Colonic mucosa (tissue), 4 donors: ENCODE measurements around the gene RPL12. TPM values are rescaled to one million over a fixed set of nuclear protein-coding genes. Genes with fewer than 3 reads are reported as not detected.
"Not testable (repeated sequence)": the region's sequence is repeated elsewhere in the genome, so short reads cannot be mapped to it uniquely, and the experiment has no call there.

ENCODE experiments used
- DNase-seq: peaks from one replicate; pipeline ENCODE4 v3.0.0-alpha.2; 2020
- H3K27ac ChIP-seq: fragments of 200-600 bp; one replicate; pipeline ENCODE4 v1.8.0; 2021
- H3K27me3 ChIP-seq: fragments of 200-600 bp; one replicate; pipeline ENCODE4 v1.8.0; 2021
- H3K36me3 ChIP-seq: fragments of 200-600 bp; one replicate; pipeline ENCODE4 v1.8.0; 2021
- H3K4me1 ChIP-seq: fragments of 200-600 bp; one replicate; pipeline ENCODE4 v1.8.0; 2021; ENCODE audit warnings: mild to moderate bottlenecking
- H3K4me3 ChIP-seq: fragments of 200-600 bp; one replicate; pipeline ENCODE4 v1.8.0; 2021
- H3K9ac ChIP-seq, 2 donors: one replicate each; pipeline ENCODE4 v1.7.0; 2013; ENCODE audit warnings: control low read depth in 2 of 2, low read depth in 2 of 2, low read length in 2 of 2
- H3K9me3 ChIP-seq: fragments of 200-600 bp; one replicate; pipeline ENCODE4 v1.8.0; 2021
- intact Hi-C: fragments of 100-400 bp; cut with DNase I; formaldehyde crosslinking; loops from one replicate; pipeline ENCODE4 v1.14.1; 2022
- total RNA-seq, 2 donors: library from RNA; stranded (reverse); fragmentation: NEBNext Ultra II Directional in 1 of 2; extraction: Animal tissue kit (Norgen Biotek cat#: 25700) in 1 of 2; gene quantifications; one replicate each; pipeline ENCODE4 v1.2.1, GENCODE V29; 2021
- TF ChIP-seq, protein P1 (sequence below): fragments of 200-600 bp; IDR thresholded peaks from one replicate; pipeline ENCODE4 v1.8.0; 2022; ENCODE audit warnings: antibody characterized with exemption, mild to moderate bottlenecking
- donor health status: healthy.
- donor health status: DM: no; HTN: no; CAD: no.
- donor health status: DM: no; HTN: no; CAD: no.

RPL12 gene
- total RNA-seq, 2 donors from 2014 or later: 916 to 973 TPM

DNA sequence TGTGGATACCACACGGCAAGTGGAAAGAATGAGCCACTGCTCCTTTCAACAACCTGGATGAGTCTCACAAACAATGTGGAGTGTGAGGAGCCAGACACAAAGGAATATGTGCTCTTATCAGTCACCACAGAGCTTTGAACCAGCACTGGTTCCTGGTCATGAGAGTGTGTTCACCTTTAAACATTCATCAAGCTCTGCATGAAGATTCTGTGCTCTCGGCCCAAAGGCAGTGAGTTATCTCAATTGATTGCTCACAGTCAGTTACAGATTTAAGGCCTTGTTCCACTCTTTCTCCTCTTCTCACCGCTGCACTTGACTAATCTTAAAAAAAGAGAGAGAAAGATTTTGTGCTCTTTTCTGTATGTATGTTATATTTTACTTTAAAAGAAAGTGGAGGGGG lies 19.5 kb upstream of the RPL12 start:
- DNase-seq: no peak
- intact Hi-C loops: no loop called here
- Histone ChIP-seq H3K27me3 (no peaks in the 10 kb centered on the region), H3K4me3 (no peak overlapping the region), H3K27ac (no peak overlapping the region), H3K9me3 (no peaks in the 10 kb centered on the region), H3K36me3 (no peaks in the 10 kb centered on the region), H3K4me1 (no peaks in the 10 kb centered on the region), H3K9ac (no peak overlapping the region)
- TF ChIP-seq, protein P1, sequence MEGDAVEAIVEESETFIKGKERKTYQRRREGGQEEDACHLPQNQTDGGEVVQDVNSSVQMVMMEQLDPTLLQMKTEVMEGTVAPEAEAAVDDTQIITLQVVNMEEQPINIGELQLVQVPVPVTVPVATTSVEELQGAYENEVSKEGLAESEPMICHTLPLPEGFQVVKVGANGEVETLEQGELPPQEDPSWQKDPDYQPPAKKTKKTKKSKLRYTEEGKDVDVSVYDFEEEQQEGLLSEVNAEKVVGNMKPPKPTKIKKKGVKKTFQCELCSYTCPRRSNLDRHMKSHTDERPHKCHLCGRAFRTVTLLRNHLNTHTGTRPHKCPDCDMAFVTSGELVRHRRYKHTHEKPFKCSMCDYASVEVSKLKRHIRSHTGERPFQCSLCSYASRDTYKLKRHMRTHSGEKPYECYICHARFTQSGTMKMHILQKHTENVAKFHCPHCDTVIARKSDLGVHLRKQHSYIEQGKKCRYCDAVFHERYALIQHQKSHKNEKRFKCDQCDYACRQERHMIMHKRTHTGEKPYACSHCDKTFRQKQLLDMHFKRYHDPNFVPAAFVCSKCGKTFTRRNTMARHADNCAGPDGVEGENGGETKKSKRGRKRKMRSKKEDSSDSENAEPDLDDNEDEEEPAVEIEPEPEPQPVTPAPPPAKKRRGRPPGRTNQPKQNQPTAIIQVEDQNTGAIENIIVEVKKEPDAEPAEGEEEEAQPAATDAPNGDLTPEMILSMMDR: no peak

DNA sequence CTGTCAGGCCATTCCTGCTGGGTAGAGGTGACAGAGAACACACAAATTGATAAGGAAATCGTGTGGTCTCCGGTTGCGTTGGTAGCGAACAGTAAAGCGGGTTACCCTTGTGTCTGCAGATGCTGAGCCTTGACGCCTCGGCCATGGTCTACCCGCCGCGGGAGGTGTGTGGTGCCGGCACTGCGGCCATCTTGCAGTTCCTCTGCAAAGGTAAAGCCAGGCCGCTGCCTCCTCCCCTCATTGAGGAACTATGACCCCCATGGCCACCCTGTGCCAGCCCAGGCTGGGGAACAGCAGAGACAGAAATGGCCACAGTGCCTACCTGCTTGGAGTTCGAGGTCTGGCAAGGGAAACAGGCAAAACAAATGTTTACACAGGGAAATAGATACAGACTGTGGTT lies 16.4 kb upstream of the RPL12 start:
- TF ChIP-seq, protein P1: no peak
- intact Hi-C loops: no loop called here
- no peaks in the 10 kb centered on the region for H3K36me3 ChIP-seq

GRCh38 chr9:127466407-127466917 lies 15.3 kb upstream of the RPL12 start:
- H3K27me3 ChIP-seq, H3K4me1 ChIP-seq, DNase-seq, H3K36me3 ChIP-seq, H3K4me3 ChIP-seq, intact Hi-C loops, H3K27ac ChIP-seq, H3K9me3 ChIP-seq, H3K9ac ChIP-seq: not testable (repeated sequence)

More for the DNA sequence above, 16.4 kb upstream of the RPL12 start:
- no peaks in the 10 kb centered on the region for H3K4me1 ChIP-seq
- no peak overlapping the region for H3K4me3 ChIP-seq
- H3K9ac ChIP-seq: no peak overlapping the region
- H3K27me3 ChIP-seq: no peaks in the 10 kb centered on the region
- no peaks in the 10 kb centered on the region for H3K9me3 ChIP-seq
- H3K27ac ChIP-seq: no peak overlapping the region
- no peak for DNase-seq

GRCh38 chr9:127463911-127464310 lies 12.7 kb upstream of the RPL12 start:
- TF ChIP-seq, protein P1: no peak
- Histone ChIP-seq H3K9ac (no peak overlapping the region), H3K4me3 (no peak overlapping the region), H3K4me1 (no peaks in the 10 kb centered on the region), H3K9me3 (no peaks in the 10 kb centered on the region), H3K27me3 (no peaks in the 10 kb centered on the region), H3K27ac (no peak overlapping the region), H3K36me3 (peaks cover 11% of the 10 kb centered on the region)
- intact Hi-C loops: no loop called here
- no peak for DNase-seq

GRCh38 chr9:127463382-127463781 lies 12.2 kb upstream of the RPL12 start:
- Histone ChIP-seq H3K27me3 (no peaks in the 10 kb centered on the region), H3K4me3 (no peak overlapping the region), H3K36me3 (peaks cover 12% of the 10 kb centered on the region), H3K27ac (no peak overlapping the region), H3K9ac (no peak overlapping the region), H3K4me1 (no peaks in the 10 kb centered on the region), H3K9me3 (no peaks in the 10 kb centered on the region)
- TF ChIP-seq, protein P1: no peak
- DNase-seq: no peak
- intact Hi-C loops: no loop called here

DNA sequence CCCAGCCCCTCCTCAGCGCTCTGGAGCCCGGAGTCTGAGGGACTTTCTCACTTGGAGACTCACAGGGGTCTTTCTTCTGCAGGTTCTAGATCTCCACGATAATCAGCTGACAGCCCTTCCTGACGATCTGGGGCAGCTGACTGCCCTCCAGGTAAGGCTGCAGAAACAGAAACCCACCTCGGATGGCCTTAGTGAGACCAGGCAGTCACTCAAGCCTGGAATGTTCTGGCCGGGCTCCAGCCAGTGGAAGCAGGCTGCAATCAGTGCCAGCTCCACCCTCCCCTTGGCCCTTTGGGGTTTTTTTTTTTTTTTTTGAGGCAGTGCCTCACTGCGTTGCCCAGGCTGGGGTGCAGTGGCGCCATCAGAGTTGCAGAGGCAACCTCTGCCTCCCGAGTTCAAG lies 7.7 kb upstream of the RPL12 start:
- intact Hi-C loops: no loop called here
- Histone ChIP-seq H3K27me3 (no peaks in the 10 kb centered on the region), H3K4me3 (no peak overlapping the region), H3K4me1 (no peaks in the 10 kb centered on the region), H3K9me3 (no peaks in the 10 kb centered on the region), H3K27ac (no peak overlapping the region), H3K36me3 (peaks cover 12% of the 10 kb centered on the region), H3K9ac (no peak overlapping the region)
- TF ChIP-seq, protein P1: no peak
- DNase-seq: no peak
